ENCODE results near the gene CLSTN2.

DNA sequence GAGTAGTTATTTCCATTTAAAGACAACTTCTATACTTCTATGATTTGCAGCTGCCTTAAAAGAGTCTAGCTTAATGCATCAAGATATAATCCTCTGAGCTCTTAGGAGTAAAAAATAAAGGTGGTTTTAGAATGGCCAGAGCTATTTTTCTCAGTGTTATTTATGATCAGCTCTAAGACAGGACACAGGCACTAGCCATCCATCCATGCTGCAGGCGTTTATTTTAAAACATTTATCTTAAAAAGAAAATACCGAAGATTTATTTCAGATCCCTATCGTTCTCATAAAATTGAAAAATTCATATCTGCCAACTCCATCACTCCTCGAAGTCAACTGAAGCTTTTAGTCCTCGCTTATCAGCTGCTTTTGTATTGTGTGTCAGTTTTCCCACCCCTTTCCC is 243.5 kb downstream of the CLSTN2 start:
- TF ChIP-seq, protein P1, sequence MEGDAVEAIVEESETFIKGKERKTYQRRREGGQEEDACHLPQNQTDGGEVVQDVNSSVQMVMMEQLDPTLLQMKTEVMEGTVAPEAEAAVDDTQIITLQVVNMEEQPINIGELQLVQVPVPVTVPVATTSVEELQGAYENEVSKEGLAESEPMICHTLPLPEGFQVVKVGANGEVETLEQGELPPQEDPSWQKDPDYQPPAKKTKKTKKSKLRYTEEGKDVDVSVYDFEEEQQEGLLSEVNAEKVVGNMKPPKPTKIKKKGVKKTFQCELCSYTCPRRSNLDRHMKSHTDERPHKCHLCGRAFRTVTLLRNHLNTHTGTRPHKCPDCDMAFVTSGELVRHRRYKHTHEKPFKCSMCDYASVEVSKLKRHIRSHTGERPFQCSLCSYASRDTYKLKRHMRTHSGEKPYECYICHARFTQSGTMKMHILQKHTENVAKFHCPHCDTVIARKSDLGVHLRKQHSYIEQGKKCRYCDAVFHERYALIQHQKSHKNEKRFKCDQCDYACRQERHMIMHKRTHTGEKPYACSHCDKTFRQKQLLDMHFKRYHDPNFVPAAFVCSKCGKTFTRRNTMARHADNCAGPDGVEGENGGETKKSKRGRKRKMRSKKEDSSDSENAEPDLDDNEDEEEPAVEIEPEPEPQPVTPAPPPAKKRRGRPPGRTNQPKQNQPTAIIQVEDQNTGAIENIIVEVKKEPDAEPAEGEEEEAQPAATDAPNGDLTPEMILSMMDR (IDR thresholded peaks at IDR 0.05; ENCODE audit: poor library complexity): no peak
- TF ChIP-seq EZH2 (IDR thresholded peaks at IDR 0.05; ENCODE audit: borderline replicate concordance): no peak

Measured in hepatocyte (in vitro differentiated cells).